ENCODE data around the gene ANTXR1.

Gene ANTXR1

GRCh38 chr2:69055688-69056470 is 42.9 kb downstream of the ANTXR1 start:
- Histone ChIP-seq H3K4me3 (ENCODE audit: low read length) (no peak overlapping the region), H3K9me3 (ENCODE audit: insufficient read depth, low read length) (no peaks in the 10 kb centered on the region), H3K79me2 (ENCODE audit: low read length) (no peaks in the 10 kb centered on the region), H4K20me1 (ENCODE audit: insufficient read depth, low read length) (no peaks in the 10 kb centered on the region), H3K36me3 (replicated peaks; ENCODE audit: low read depth, low read length) (no peaks in the 10 kb centered on the region), H3K4me1 (ENCODE audit: low read length) (peaks cover 6% of the 10 kb centered on the region; the same call in 1 of the 2 replicates), H3K4me2 (ENCODE audit: low read length) (no peak overlapping the region), H3K27me3 (ENCODE audit: low read depth, low read length) (peaks cover 63% of the 10 kb centered on the region), H2AFZ (ENCODE audit: low read depth, low read length) (no peak overlapping the region), H3K27ac (ENCODE audit: low read length) (no peak overlapping the region), H3K9ac (ENCODE audit: low read length) (no peak overlapping the region)
- no peak for TF ChIP-seq EZH2phosphoT487 (IDR thresholded peaks at IDR 0.05; ENCODE audit: low read depth)
- TF ChIP-seq, protein P1, sequence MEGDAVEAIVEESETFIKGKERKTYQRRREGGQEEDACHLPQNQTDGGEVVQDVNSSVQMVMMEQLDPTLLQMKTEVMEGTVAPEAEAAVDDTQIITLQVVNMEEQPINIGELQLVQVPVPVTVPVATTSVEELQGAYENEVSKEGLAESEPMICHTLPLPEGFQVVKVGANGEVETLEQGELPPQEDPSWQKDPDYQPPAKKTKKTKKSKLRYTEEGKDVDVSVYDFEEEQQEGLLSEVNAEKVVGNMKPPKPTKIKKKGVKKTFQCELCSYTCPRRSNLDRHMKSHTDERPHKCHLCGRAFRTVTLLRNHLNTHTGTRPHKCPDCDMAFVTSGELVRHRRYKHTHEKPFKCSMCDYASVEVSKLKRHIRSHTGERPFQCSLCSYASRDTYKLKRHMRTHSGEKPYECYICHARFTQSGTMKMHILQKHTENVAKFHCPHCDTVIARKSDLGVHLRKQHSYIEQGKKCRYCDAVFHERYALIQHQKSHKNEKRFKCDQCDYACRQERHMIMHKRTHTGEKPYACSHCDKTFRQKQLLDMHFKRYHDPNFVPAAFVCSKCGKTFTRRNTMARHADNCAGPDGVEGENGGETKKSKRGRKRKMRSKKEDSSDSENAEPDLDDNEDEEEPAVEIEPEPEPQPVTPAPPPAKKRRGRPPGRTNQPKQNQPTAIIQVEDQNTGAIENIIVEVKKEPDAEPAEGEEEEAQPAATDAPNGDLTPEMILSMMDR (IDR thresholded peaks at IDR 0.05; ENCODE audit: low read depth, low read length): no peak

DNA sequence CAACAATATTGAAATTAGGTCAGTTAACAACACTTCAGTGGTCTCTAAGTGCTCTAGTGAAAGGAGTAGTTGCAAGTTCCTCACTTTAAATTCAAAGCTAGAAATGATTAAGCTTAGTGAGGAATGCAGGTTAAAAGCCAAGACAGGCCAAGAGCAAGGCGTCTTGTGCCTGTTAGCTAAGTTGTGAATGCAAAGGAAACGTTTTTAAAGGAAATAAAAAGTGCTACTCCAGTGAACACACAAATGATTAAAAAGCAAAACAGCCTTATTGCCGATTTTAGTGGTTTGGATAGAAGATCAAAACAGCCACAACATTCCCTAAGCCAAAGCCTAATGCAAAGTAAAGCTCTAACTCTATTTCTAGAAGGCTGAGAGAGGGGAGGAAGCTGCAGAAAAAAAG is 44.7 kb downstream of the ANTXR1 start:
- H3K79me2 ChIP-seq (ENCODE audit: low read length): no peaks in the 10 kb centered on the region
- H3K36me3 ChIP-seq (replicated peaks; ENCODE audit: low read depth, low read length): no peaks in the 10 kb centered on the region
- H4K20me1 ChIP-seq (ENCODE audit: insufficient read depth, low read length): no peaks in the 10 kb centered on the region
- H3K9ac ChIP-seq (ENCODE audit: low read length): no peak overlapping the region
- no peak overlapping the region for H2AFZ ChIP-seq (ENCODE audit: low read depth, low read length)
- no peak overlapping the region for H3K4me3 ChIP-seq (ENCODE audit: low read length)
- TF ChIP-seq, protein P1 (IDR thresholded peaks at IDR 0.05; ENCODE audit: low read depth, low read length): no peak
- TF ChIP-seq EZH2phosphoT487 (IDR thresholded peaks at IDR 0.05; ENCODE audit: low read depth): no peak
- H3K9me3 ChIP-seq (ENCODE audit: insufficient read depth, low read length): no peaks in the 10 kb centered on the region
- no peak overlapping the region for H3K27ac ChIP-seq (ENCODE audit: low read length)
- H3K4me2 ChIP-seq (ENCODE audit: low read length): no peak overlapping the region
- H3K27me3 ChIP-seq (ENCODE audit: low read depth, low read length): peaks cover 74% of the 10 kb centered on the region
- peaks cover 6% of the 10 kb centered on the region; the same call in 1 of the 2 replicates for H3K4me1 ChIP-seq (ENCODE audit: low read length)

GRCh38 chr2:69059731-69060290 is 46.8 kb downstream of the ANTXR1 start:
- H2AFZ ChIP-seq (ENCODE audit: low read depth, low read length): no peak overlapping the region
- 0 out of 2 replicates have a peak, but pooled peaks cover under 1% of the 10 kb centered on the region for H3K4me1 ChIP-seq (ENCODE audit: low read length)
- no peaks in the 10 kb centered on the region for H4K20me1 ChIP-seq (ENCODE audit: insufficient read depth, low read length)
- H3K4me2 ChIP-seq (ENCODE audit: low read length): no peak overlapping the region
- no peak overlapping the region for H3K27ac ChIP-seq (ENCODE audit: low read length)
- peaks cover 69% of the 10 kb centered on the region for H3K27me3 ChIP-seq (ENCODE audit: low read depth, low read length)
- no peak overlapping the region for H3K4me3 ChIP-seq (ENCODE audit: low read length)
- H3K79me2 ChIP-seq (ENCODE audit: low read length): no peaks in the 10 kb centered on the region
- H3K9me3 ChIP-seq (ENCODE audit: insufficient read depth, low read length): no peaks in the 10 kb centered on the region
- TF ChIP-seq EZH2phosphoT487 (IDR thresholded peaks at IDR 0.05; ENCODE audit: low read depth): no peak
- TF ChIP-seq, protein P1 (IDR thresholded peaks at IDR 0.05; ENCODE audit: low read depth, low read length): no peak
- H3K9ac ChIP-seq (ENCODE audit: low read length): no peak overlapping the region
- H3K36me3 ChIP-seq (replicated peaks; ENCODE audit: low read depth, low read length): no peaks in the 10 kb centered on the region

- no peak overlapping the region for H3K4me2 ChIP-seq (ENCODE audit: low read length)
- H3K36me3 ChIP-seq (replicated peaks; ENCODE audit: low read depth, low read length): no peaks in the 10 kb centered on the region
- no peaks in the 10 kb centered on the region for H3K4me1 ChIP-seq (ENCODE audit: low read length)
- H3K79me2 ChIP-seq (ENCODE audit: low read length): no peaks in the 10 kb centered on the region
- H3K4me3 ChIP-seq (ENCODE audit: low read length): no peak overlapping the region
- H3K9me3 ChIP-seq (ENCODE audit: insufficient read depth, low read length): no peaks in the 10 kb centered on the region
- H4K20me1 ChIP-seq (ENCODE audit: insufficient read depth, low read length): no peaks in the 10 kb centered on the region
- peaks cover 61% of the 10 kb centered on the region for H3K27me3 ChIP-seq (ENCODE audit: low read depth, low read length)
- no peak overlapping the region for H3K9ac ChIP-seq (ENCODE audit: low read length)
- no peak overlapping the region for H2AFZ ChIP-seq (ENCODE audit: low read depth, low read length)
- no peak for TF ChIP-seq EZH2phosphoT487 (IDR thresholded peaks at IDR 0.05; ENCODE audit: low read depth)
- TF ChIP-seq, protein P1 (IDR thresholded peaks at IDR 0.05; ENCODE audit: low read depth, low read length): no peak
- no peak overlapping the region for H3K27ac ChIP-seq (ENCODE audit: low read length)
Measured at GRCh38 chr2:69060938-69061501, 48.0 kb downstream of the ANTXR1 start.
